B cell (primary cell): Measurements from ENCODE around the gene PRKRIP1. TPM values are rescaled to one million over a fixed set of nuclear protein-coding genes. Genes with fewer than 3 reads are reported as not detected.

Source experiments
- ATAC-seq: fragments of 200-7000 bp; cut with Tn5 transposase; one replicate; pipeline ENCODE4 v1.10.0; 2021; ENCODE audit warnings: low read depth, mild to moderate bottlenecking, moderate number of reproducible peaks, moderate library complexity
- CTCF ChIA-PET: fragments of 350-600 bp; sonication (Branson Sonifier 250); formaldehyde crosslinking; loops from one replicate; lab custom pipeline; 2021; ENCODE audit warnings: antibody characterized with exemption, inconsistent platforms; lab: Charles Lee
- POLR2A ChIA-PET: fragments of 350-600 bp; sonication (Branson Sonifier 250); formaldehyde crosslinking; loops from one replicate; lab custom pipeline; 2021; ENCODE audit warnings: antibody characterized with exemption; lab: Charles Lee
- DNase-seq: peaks from one replicate; pipeline ENCODE4 v3.0.0; 2013
- H2AFZ ChIP-seq: 2 replicates; pipeline ENCODE4 v1.6.1; 2012; ENCODE audit warnings: mild to moderate bottlenecking, low read depth, low read length; ENCODE audit not compliant: insufficient read depth, poor library complexity, severe bottlenecking
- H3K27ac ChIP-seq, 2 donors: 1 replicate in 1 of 2; 2 replicates in 1 of 2; pipeline ENCODE4 v1.5.1; 2012 to 2013; ENCODE audit warnings: low read length in 2 of 2, mild to moderate bottlenecking in 2 of 2, moderate library complexity in 1 of 2
- H3K27me3 ChIP-seq, 4 experiments: fragments of 200-600 bp in 1 of 4; sonication (generic) in 1 of 4; replicated peaks in 1 of 4; 1 replicate in 2 of 4; 2 replicates in 2 of 4; pipeline versions ENCODE4 v1.6.1 to v1.7.0; 2013 to 2016; ENCODE audit warnings: low read length in 3 of 4, mild to moderate bottlenecking in 2 of 4, mixed read lengths in 1 of 4, moderate library complexity in 1 of 4; ENCODE audit not compliant: insufficient read depth in 4 of 4, control insufficient read depth in 3 of 4; ENCODE audit errors: control extremely low read depth in 1 of 4
- H3K36me3 ChIP-seq, 2 experiments: replicated peaks in 1 of 2; 1 replicate in 1 of 2; 2 replicates in 1 of 2; pipeline versions ENCODE4 v1.6.1 to v1.7.1; 2013; ENCODE audit warnings: low read length in 1 of 2; ENCODE audit not compliant: insufficient read depth in 2 of 2, control insufficient read depth in 1 of 2; ENCODE audit errors: control extremely low read depth in 1 of 2, extremely low read depth in 1 of 2
- H3K4me1 ChIP-seq, 2 donors: fragments of 200-600 bp in 1 of 2; sonication (generic) in 1 of 2; 1 replicate in 1 of 2; 2 replicates in 1 of 2; pipeline versions ENCODE4 v1.5.1 to v1.6.1; 2013 to 2017; ENCODE audit warnings: low read length in 2 of 2; ENCODE audit not compliant: control insufficient read depth in 2 of 2, insufficient read depth in 2 of 2
- H3K4me2 ChIP-seq: replicated peaks from 2 replicates; pipeline ENCODE3; 2012; ENCODE audit warnings: mild to moderate bottlenecking, low read depth, low read length; ENCODE audit not compliant: poor library complexity, severe bottlenecking
- H3K4me3 ChIP-seq, 5 experiments: fragments of 200-600 bp in 1 of 5; sonication (generic) in 1 of 5; 1 replicate in 3 of 5; 2 replicates in 2 of 5; pipeline versions ENCODE4 v1.5.1 to v1.7.0; 2011 to 2016; ENCODE audit warnings: low read length in 4 of 5, mild to moderate bottlenecking in 4 of 5, low read depth in 2 of 5, control low read depth in 1 of 5, moderate library complexity in 1 of 5; ENCODE audit not compliant: insufficient read depth in 1 of 5; ENCODE audit errors: control extremely low read depth in 1 of 5, extremely low read depth in 1 of 5
- H3K79me2 ChIP-seq: fragments of 200-600 bp; sonication (generic); one replicate; pipeline ENCODE4 v1.6.0; 2016; ENCODE audit warnings: low read length; ENCODE audit not compliant: control insufficient read depth, insufficient read depth
- H3K9ac ChIP-seq: fragments of 200-600 bp; sonication (generic); 2 replicates; pipeline ENCODE4 v1.6.1; 2017; ENCODE audit warnings: mild to moderate bottlenecking, low read length, moderate library complexity
- H3K9me3 ChIP-seq, 3 donors: one replicate each; pipeline versions ENCODE4 v1.6.1 to v1.7.1; 2013; ENCODE audit warnings: low read length in 2 of 3; ENCODE audit not compliant: control insufficient read depth in 2 of 3, insufficient read depth in 1 of 3; ENCODE audit errors: control extremely low read depth in 1 of 3
- H4K20me1 ChIP-seq: 2 replicates; pipeline ENCODE4 v1.6.0; 2012; ENCODE audit warnings: mild to moderate bottlenecking, low read length; ENCODE audit not compliant: insufficient read depth, control insufficient read depth, poor library complexity, severe bottlenecking
- H3K27ac Mint-ChIP-seq: one replicate; pipeline ENCODE4 v1.8.0; 2021; ENCODE audit warnings: mixed read lengths
- H3K27me3 Mint-ChIP-seq: one replicate; pipeline ENCODE4 v1.8.0; 2021; ENCODE audit warnings: mixed read lengths
- H3K4me1 Mint-ChIP-seq: one replicate; pipeline ENCODE4 v1.8.0; 2021; ENCODE audit warnings: mixed read lengths
- H3K4me3 Mint-ChIP-seq: one replicate; pipeline ENCODE4 v1.8.0; 2021; ENCODE audit warnings: mixed read lengths
- H3K9me3 Mint-ChIP-seq: one replicate; pipeline ENCODE4 v1.8.0; 2022; ENCODE audit warnings: mixed read lengths; ENCODE audit not compliant: insufficient read depth
- EZH2 ChIP-seq: IDR thresholded peaks from 2 replicates; pipeline ENCODE4 v1.6.1; 2012; ENCODE audit warnings: borderline replicate concordance, low read depth, mild to moderate bottlenecking, moderate library complexity, low read length; ENCODE audit not compliant: insufficient read depth, poor library complexity, severe bottlenecking
- WGBS: methylation state at CpG from one replicate; pipeline ENCODE4 v1.1.5; 2013; ENCODE audit warnings: missing lambda C conversion rate; ENCODE audit not compliant: insufficient coverage; 5-methylcytosine and 5-hydroxymethylcytosine counted together
- intact Hi-C: fragments of 100-400 bp; cut with micrococcal nuclease; formaldehyde crosslinking; loops from one replicate; pipeline ENCODE4 v1.10.0; 2022
- polyA plus RNA-seq: library from polyadenylated mRNA; depleted of rRNA; stranded (reverse); fragments of >200 nt; gene quantifications from 2 replicates; pipeline ENCODE4 v1.2.3, GENCODE V29; 2012
- total RNA-seq, 2 donors: library from RNA; stranded (reverse); fragments of 120-200 nt in 1 of 2; gene quantifications; 1 replicate in 1 of 2; 2 replicates in 1 of 2; pipeline versions ENCODE4 v1.2.3 to v1.2.4, GENCODE V29; 2013 to 2022
- TF ChIP-seq, protein P1 (sequence below): fragments of 200-600 bp; IDR thresholded peaks from one replicate; pipeline ENCODE4 v1.8.0; 2022; ENCODE audit warnings: antibody characterized with exemption, mild to moderate bottlenecking

Gene PRKRIP1
- total and polyA plus RNA-seq, 2 donors (not counting 1 experiment from before 2014, with no cell fraction given), result 57.1 to 59.1 TPM

DNA sequence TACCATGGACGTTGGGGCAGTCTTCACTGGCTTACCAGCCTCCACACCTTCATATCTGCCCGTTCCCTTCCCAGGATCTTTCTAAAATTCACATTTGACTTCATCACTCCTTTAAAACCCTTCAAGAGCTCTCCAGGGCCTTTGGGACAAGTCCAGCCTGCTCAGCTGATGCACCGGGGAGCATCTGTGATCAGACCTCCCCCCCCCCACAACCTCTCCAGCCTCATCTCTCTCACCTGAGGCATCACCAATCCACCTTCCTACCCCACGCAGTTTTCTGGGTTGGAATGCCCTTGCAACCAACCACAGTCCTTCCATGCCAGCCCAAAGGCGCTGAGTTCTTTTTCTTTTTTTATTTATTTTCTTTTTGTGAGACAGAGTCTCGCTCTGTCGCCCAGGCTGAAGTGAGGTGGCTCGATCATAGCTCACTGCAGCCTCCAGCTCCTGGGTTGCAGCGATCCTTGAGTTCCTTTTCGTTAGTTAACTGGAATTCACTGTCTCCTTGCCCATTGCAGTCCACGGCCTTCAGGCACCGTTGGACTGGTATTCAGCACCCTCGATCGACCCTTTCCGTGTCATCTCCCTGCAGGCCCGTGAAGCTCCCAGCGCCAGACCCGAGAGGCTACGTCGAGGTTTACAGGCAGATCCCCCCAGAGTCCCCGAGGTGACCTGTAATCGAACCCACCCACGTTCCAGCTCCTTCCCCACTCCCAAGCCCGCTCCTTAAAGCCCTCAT lies 67.8 kb downstream of the PRKRIP1 start:
- H3K27me3 ChIP-seq, result no peaks in the 10 kb centered on the region
- H4K20me1 ChIP-seq, result peaks cover 9% of the 10 kb centered on the region
- 15% methylated on average over 22 of the region's 24 CpGs for WGBS
- H3K4me3 Mint-ChIP-seq, result peak overlapping the region; percentile 91
- H3K4me1 Mint-ChIP-seq, result peaks cover 30% of the 10 kb centered on the region
- no peaks in the 10 kb centered on the region for H3K9me3 ChIP-seq
- H3K9ac ChIP-seq, result peak overlapping the region; percentile 88
- H3K27me3 Mint-ChIP-seq, result no peaks in the 10 kb centered on the region
- no peak for TF ChIP-seq EZH2
- TF ChIP-seq, protein P1, sequence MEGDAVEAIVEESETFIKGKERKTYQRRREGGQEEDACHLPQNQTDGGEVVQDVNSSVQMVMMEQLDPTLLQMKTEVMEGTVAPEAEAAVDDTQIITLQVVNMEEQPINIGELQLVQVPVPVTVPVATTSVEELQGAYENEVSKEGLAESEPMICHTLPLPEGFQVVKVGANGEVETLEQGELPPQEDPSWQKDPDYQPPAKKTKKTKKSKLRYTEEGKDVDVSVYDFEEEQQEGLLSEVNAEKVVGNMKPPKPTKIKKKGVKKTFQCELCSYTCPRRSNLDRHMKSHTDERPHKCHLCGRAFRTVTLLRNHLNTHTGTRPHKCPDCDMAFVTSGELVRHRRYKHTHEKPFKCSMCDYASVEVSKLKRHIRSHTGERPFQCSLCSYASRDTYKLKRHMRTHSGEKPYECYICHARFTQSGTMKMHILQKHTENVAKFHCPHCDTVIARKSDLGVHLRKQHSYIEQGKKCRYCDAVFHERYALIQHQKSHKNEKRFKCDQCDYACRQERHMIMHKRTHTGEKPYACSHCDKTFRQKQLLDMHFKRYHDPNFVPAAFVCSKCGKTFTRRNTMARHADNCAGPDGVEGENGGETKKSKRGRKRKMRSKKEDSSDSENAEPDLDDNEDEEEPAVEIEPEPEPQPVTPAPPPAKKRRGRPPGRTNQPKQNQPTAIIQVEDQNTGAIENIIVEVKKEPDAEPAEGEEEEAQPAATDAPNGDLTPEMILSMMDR, result no peak
- H3K79me2 ChIP-seq, result peaks cover 72% of the 10 kb centered on the region
- H3K4me3 ChIP-seq, result peak overlapping the region; percentile 50 to 99 (median 94)
- H3K27ac ChIP-seq, result peak overlapping the region; percentile 15 to 70
- CTCF ChIA-PET, result interaction anchor here (0.7 to 6.3 kb wide), 6 partner anchors 9 to 59 kb away, joined by 3 to 45 read pairs (median 4); no protein-coding TSS in a partner anchor
- peaks cover 19 to 31% of the 10 kb centered on the region in 2 donors for H3K4me1 ChIP-seq
- peak overlapping the region; percentile 95 for H2AFZ ChIP-seq
- no peaks in the 10 kb centered on the region for H3K9me3 Mint-ChIP-seq
- no peak for ATAC-seq
- H3K27ac Mint-ChIP-seq, result peak overlapping the region; percentile 87
- POLR2A ChIA-PET, result interaction anchor here (0.6 to 1.9 kb wide), 6 partner anchors 12 to 75 kb away, joined by 3 to 5 read pairs (median 4); no protein-coding TSS in a partner anchor
- peak overlapping the region; percentile 95 for H3K4me2 ChIP-seq
- intact Hi-C loops, result loop anchor here (5.0 kb wide), 1 partner anchor 177 kb away; the partner anchor contains the start of gene SH2B2
- DNase-seq, result no peak
- H3K36me3 ChIP-seq, result peaks cover 0 to 18% of the 10 kb centered on the region in 2 experiments
